Thymus (tissue), 14 donors: ENCODE measurements around the gene ORMDL1. TPM values are rescaled to one million over a fixed set of nuclear protein-coding genes. Genes with fewer than 3 reads are reported as not detected.

Source experiments
- DNase-seq, 9 donors: peaks; one replicate each; pipeline ENCODE4 v3.0.0-alpha.2; 2013; ENCODE audit warnings: low spot score in 9 of 9, low read depth in 6 of 9, missing footprints in 1 of 9
- H3K27ac ChIP-seq, 2 donors: one replicate each; pipeline ENCODE4 v1.5.1; 2013; ENCODE audit warnings: control low read depth in 1 of 2, low read depth in 1 of 2, low read length in 1 of 2, mild to moderate bottlenecking in 1 of 2, moderate library complexity in 1 of 2
- H3K27me3 ChIP-seq, 2 donors: one replicate each; pipeline ENCODE4 v1.5.1; 2013; ENCODE audit warnings: low read length in 1 of 2; ENCODE audit not compliant: control insufficient read depth in 2 of 2, insufficient read depth in 1 of 2
- H3K36me3 ChIP-seq, 2 donors: one replicate each; pipeline ENCODE4 v1.5.1; 2013; ENCODE audit warnings: low read length in 1 of 2, mild to moderate bottlenecking in 1 of 2, moderate library complexity in 1 of 2; ENCODE audit not compliant: control insufficient read depth in 2 of 2, insufficient read depth in 2 of 2
- H3K4me1 ChIP-seq, 2 donors: one replicate each; pipeline ENCODE4 v1.5.1; 2013; ENCODE audit warnings: low read length in 2 of 2; ENCODE audit not compliant: control insufficient read depth in 2 of 2, insufficient read depth in 2 of 2
- H3K4me3 ChIP-seq, 2 donors: one replicate each; pipeline ENCODE4 v1.5.1; 2013; ENCODE audit warnings: low read length in 2 of 2, control low read depth in 1 of 2, mild to moderate bottlenecking in 1 of 2
- H3K9me3 ChIP-seq, 2 donors: one replicate each; pipeline ENCODE4 v1.5.1; 2013; ENCODE audit warnings: low read length in 1 of 2, mild to moderate bottlenecking in 1 of 2; ENCODE audit not compliant: control insufficient read depth in 2 of 2, insufficient read depth in 1 of 2
- WGBS: extraction: QIAGEN DNeasy Blood & Tissue Kit; methylation state at CpG from one replicate; pipeline ENCODE4 v1.1.7; 2013; 5-methylcytosine and 5-hydroxymethylcytosine counted together
- long read RNA-seq, 10 donors: transcript quantifications; one replicate each; lab custom pipeline, GENCODE V29; 2026
- polyA plus RNA-seq: library from polyadenylated mRNA; stranded (reverse); fragments of 200-250 nt; gene quantifications from one replicate; pipeline ENCODE4 v1.2.3, GENCODE V29; 2013
- total RNA-seq: library from RNA; stranded (reverse); fragments of 120-200 nt; gene quantifications from one replicate; pipeline ENCODE4 v1.2.4, GENCODE V29; 2013
- donor health status: healthy.

The ORMDL1 gene, protein sequence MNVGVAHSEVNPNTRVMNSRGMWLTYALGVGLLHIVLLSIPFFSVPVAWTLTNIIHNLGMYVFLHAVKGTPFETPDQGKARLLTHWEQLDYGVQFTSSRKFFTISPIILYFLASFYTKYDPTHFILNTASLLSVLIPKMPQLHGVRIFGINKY
- total RNA-seq (63.7 TPM), polyA plus RNA-seq (256 TPM)
- long read RNA-seq, donor 1, transcript ORMDL1-201 (3 exons, 2,692 nt): major isoform, 6 of 10 reads
- long read RNA-seq, donor 1, partial matches to known transcripts: 0 of 10 reads
- long read RNA-seq, donor 1, other reads (novel, unspliced or antisense): 0 of 10 reads
- long read RNA-seq, donor 2, transcript ORMDL1-203 (4 exons, 2,009 nt): major isoform, 38 of 88 reads
- long read RNA-seq, donor 2, transcript ORMDL1-202 (5 exons, 1,137 nt): minor isoform, 12 of 88 reads
- long read RNA-seq, donor 2, transcript ORMDL1-201 (3 exons, 2,692 nt): minor isoform, 33 of 88 reads
- long read RNA-seq, donor 2, partial matches to known transcripts: 0 of 88 reads
- long read RNA-seq, donor 2, other reads (novel, unspliced or antisense): 0 of 88 reads
- long read RNA-seq, donor 3, transcript ORMDL1-203 (4 exons, 2,009 nt): major isoform, 54 of 99 reads
- long read RNA-seq, donor 3, transcript ORMDL1-202 (5 exons, 1,137 nt): minor isoform, 8 of 99 reads
- long read RNA-seq, donor 3, transcript ORMDL1-201 (3 exons, 2,692 nt): minor isoform, 36 of 99 reads
- long read RNA-seq, donor 3, partial matches to known transcripts: 0 of 99 reads
- long read RNA-seq, donor 3, other reads (novel, unspliced or antisense): 0 of 99 reads
- long read RNA-seq, donor 4, transcript ORMDL1-201 (3 exons, 2,692 nt): major isoform, 14 of 31 reads
- long read RNA-seq, donor 4, transcript ORMDL1-203 (4 exons, 2,009 nt): minor isoform, 13 of 31 reads
- long read RNA-seq, donor 4, partial matches to known transcripts: 0 of 31 reads
- long read RNA-seq, donor 4, other reads (novel, unspliced or antisense): 0 of 31 reads
- long read RNA-seq, donor 5, transcript ORMDL1-201 (3 exons, 2,692 nt): minor isoform, 42 of 162 reads
- long read RNA-seq, donor 5, transcript ORMDL1-202 (5 exons, 1,137 nt): minor isoform, 7 of 162 reads
- long read RNA-seq, donor 5, transcript ORMDL1-203 (4 exons, 2,009 nt): major isoform, 51 of 162 reads
- long read RNA-seq, donor 5, partial matches to known transcripts: 60 of 162 reads
- long read RNA-seq, donor 5, other reads (novel, unspliced or antisense): 0 of 162 reads
- long read RNA-seq, donor 6, transcript ORMDL1-203 (4 exons, 2,009 nt): major isoform, 29 of 34 reads
- long read RNA-seq, donor 6, partial matches to known transcripts: 0 of 34 reads
- long read RNA-seq, donor 6, other reads (novel, unspliced or antisense): 0 of 34 reads
- long read RNA-seq, donor 7, transcript ORMDL1-203 (4 exons, 2,009 nt): major isoform, 38 of 61 reads
- long read RNA-seq, donor 7, transcript ORMDL1-202 (5 exons, 1,137 nt): minor isoform, 5 of 61 reads
- long read RNA-seq, donor 7, transcript ORMDL1-201 (3 exons, 2,692 nt): minor isoform, 18 of 61 reads
- long read RNA-seq, donor 7, partial matches to known transcripts: 0 of 61 reads
- long read RNA-seq, donor 7, other reads (novel, unspliced or antisense): 0 of 61 reads
- long read RNA-seq, donor 8, transcript ORMDL1-203 (4 exons, 2,009 nt): minor isoform, 10 of 25 reads
- long read RNA-seq, donor 8, transcript ORMDL1-201 (3 exons, 2,692 nt): major isoform, 12 of 25 reads
- long read RNA-seq, donor 8, partial matches to known transcripts: 0 of 25 reads
- long read RNA-seq, donor 8, other reads (novel, unspliced or antisense): 0 of 25 reads
- long read RNA-seq, donor 9, transcript ORMDL1-201 (3 exons, 2,692 nt): minor isoform, 11 of 33 reads
- long read RNA-seq, donor 9, transcript ORMDL1-203 (4 exons, 2,009 nt): major isoform, 12 of 33 reads
- long read RNA-seq, donor 9, partial matches to known transcripts: 7 of 33 reads
- long read RNA-seq, donor 9, other reads (novel, unspliced or antisense): 0 of 33 reads
- long read RNA-seq, donor 10, transcript ORMDL1-203 (4 exons, 2,009 nt): major isoform, 31 of 58 reads
- long read RNA-seq, donor 10, transcript ORMDL1-201 (3 exons, 2,692 nt): minor isoform, 13 of 58 reads
- long read RNA-seq, donor 10, transcript ORMDL1-202 (5 exons, 1,137 nt): minor isoform, 5 of 58 reads
- long read RNA-seq, donor 10, partial matches to known transcripts: 7 of 58 reads
- long read RNA-seq, donor 10, other reads (novel, unspliced or antisense): 0 of 58 reads

DNA sequence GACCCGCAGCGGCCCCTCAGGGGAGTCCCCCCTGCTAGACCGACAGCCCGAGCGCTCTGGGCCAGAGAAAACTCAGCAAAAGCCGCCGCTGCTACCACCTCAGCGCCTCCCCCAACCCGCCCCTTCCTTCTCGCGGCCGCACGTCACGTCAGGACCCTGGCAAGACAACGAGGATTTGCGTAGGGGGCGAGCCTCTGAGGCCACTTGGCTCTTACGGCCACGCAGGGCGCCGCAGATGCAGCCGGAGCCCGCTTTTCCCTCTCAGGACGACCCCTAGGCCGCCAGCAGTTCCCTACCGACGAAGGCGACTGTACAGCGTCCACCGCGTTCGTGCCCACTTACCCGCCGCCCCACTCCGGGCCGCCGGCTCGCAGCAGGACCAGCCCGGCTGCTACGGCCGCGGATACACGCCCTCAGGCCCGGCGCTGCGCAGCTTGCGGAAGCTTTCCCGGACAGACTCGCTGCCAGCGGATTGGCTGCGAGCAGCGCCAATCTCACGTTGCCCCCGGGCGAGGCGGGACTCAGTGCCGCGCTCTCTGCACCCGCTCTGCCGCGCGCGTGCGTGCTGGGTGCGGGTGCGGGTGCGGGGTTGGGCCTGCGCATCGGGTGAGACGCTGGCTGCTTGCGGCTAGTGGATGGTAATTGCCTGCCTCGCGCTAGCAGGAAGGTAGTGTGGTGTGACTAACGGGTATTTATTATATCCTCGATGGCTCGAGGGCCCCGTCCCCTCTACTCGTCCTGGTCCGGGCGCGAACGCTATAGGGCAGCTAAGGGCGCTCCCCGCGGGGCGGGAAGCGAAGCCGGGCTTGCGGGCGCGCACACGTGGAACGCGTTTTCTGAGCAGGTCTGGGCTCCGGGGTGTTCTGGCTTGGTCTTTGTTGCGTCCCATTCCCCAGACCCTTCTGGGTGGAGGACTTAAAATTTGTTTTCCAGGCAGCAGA is at the start of gene ORMDL1, which contains the start of gene PMS1:
TSS of gene ORMDL1 (minus strand) at position 413 of the 941 bp plus-strand sequence. CDS start 1,744 bp downstream, outside the sequence.
TSS of gene PMS1 (plus strand) at position 524 of the 941 bp plus-strand sequence. CDS start 7,360 bp downstream, outside the sequence.
- peak within 1 kb of the TSS; percentile 95 to 97 for H3K27ac ChIP-seq
- no peaks in the 10 kb centered on the region for H3K27me3 ChIP-seq
- under 1% methylated on average over 96 of the region's 96 CpGs for WGBS
- no peaks in the 10 kb centered on the region for H3K4me1 ChIP-seq
- peaks cover 0 to 25% of the 10 kb centered on the region in 2 donors for H3K36me3 ChIP-seq
- peak; percentile 82 to 97 (median 90) for DNase-seq
- no peaks in the 10 kb centered on the region for H3K9me3 ChIP-seq
- peak within 1 kb of the TSS; percentile 82 to 91 for H3K4me3 ChIP-seq

DNA sequence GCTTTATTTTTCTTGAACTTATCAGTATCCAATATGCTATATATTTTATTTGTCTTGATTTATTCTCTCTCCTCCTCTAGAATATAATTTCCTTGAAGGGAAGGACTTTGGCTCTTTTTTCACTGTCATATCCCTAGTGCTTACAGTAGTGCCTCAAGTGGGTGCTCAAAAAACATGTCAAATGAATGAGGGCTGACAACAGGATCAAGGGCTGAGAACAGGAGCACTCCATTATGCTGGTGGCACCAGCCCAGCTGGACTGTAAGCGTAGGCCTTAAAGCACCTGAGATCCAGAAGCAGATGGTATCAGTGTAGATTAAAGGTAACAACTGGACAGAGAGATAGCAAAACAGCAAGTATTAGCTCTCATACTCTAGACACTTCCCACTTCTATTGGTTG is 46.4 kb upstream of the ORMDL1 start:
- DNase-seq: no peak
- Histone ChIP-seq H3K36me3 (peaks cover 0 to 3% of the 10 kb centered on the region in 2 donors), H3K27me3 (no peaks in the 10 kb centered on the region), H3K4me3 (no peak overlapping the region), H3K27ac (no peak overlapping the region), H3K9me3 (no peaks in the 10 kb centered on the region), H3K4me1 (no peaks in the 10 kb centered on the region)
- WGBS: 98% methylated on average over 1 of the region's 1 CpG

DNA sequence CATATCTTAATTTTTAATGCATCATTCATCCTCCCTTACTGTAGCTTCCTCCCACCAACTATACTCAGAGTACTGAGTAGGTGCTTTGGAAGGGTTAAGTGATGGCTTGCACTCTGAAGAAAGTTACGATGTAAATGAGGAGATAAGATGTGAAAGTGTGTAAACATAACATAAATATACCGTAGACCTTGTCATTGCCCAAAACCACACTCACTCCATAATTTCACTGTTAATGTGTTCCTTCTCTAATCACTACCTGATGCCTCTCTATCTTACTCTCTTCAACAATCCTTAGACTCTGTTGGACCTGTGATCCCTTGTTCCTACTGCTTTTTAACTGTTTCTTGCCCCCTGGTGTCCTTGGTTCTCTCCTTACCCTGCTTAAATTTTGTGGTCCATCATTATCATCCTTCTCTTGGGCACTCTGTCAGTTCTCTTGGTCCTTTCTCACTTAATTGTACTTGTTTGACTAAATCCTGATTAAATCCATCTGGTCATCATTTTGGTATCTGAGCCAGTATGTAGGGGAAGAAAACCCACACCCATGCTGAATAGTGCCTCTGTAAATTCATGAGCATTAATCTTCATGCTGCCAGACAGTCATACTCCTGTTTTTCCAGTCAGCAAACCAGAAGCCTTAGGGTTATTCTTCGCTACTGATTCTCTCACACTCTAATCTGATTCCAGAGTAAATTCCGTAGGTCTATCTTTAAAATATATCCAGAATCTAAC is 45.1 kb upstream of the ORMDL1 start:
- Histone ChIP-seq H3K27me3 (no peaks in the 10 kb centered on the region), H3K4me3 (no peak overlapping the region), H3K27ac (no peak overlapping the region), H3K36me3 (peaks cover 0 to 3% of the 10 kb centered on the region in 2 donors), H3K9me3 (no peaks in the 10 kb centered on the region), H3K4me1 (no peaks in the 10 kb centered on the region)
- no peak for DNase-seq
- WGBS: 99% methylated on average over 4 of the region's 4 CpGs

DNA sequence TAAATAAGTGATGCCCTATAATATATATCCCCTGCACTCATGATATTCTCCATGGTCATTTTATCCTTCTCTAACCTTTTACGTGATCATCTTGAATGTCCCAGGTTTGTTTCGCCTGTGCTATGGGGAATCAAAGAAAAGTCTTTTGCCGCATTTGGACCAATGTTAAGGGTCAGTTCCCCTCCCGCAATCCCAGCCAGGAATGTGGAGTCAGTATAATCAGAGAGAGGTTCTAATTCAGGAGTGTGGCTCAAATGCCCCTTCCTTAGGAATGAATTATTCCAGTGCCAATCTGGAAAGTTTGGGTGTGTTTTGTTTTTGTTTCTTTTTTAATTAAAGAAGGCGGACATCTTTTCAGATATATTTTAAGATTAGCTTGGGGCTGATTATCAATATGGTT is 41.9 kb upstream of the ORMDL1 start:
- Histone ChIP-seq H3K9me3 (no peaks in the 10 kb centered on the region), H3K27me3 (no peaks in the 10 kb centered on the region), H3K4me1 (no peaks in the 10 kb centered on the region), H3K27ac (no peak overlapping the region), H3K36me3 (peaks cover 3 to 4% of the 10 kb centered on the region in 2 donors), H3K4me3 (no peak overlapping the region)
- DNase-seq: no peak
- 98% methylated on average over 5 of the region's 5 CpGs for WGBS

DNA sequence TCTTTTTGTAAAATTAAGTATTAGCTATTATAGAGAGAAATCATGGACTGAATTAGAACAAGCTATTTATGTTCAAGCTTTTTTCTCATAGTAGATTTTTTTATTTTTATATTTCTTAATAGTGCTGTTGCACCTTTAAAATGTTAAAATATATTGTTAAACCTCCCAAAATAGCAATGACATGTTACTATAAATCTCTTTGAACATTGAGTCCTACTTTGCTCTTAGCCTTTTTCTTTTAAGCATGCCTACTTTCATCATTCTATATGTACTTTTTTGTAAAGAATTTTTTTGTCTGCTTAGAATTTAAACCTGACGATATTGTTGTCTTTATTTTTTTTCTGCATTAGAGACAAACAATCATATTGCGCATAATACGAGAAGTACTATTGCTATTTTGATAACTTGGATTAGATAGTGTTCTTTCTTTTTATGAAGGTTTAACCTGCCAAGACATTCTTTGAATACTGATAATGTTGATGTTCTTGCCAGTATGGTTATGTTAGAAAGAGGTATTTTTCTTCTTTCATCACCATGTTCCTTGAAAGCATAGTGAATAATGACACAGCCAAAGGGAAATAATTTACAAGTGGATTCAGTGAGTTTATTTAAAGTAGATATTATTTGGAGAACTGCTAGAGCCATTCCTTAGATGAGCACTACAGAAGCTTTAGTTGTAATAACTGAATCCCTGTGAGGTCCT is 40.7 kb upstream of the ORMDL1 start:
- Histone ChIP-seq H3K27me3 (no peaks in the 10 kb centered on the region), H3K36me3 (peaks cover 4 to 7% of the 10 kb centered on the region in 2 donors), H3K27ac (no peak overlapping the region), H3K9me3 (no peaks in the 10 kb centered on the region), H3K4me1 (no peaks in the 10 kb centered on the region), H3K4me3 (no peak overlapping the region)
- 97% methylated on average over 3 of the region's 3 CpGs for WGBS
- DNase-seq: no peak

- H3K36me3 ChIP-seq: peaks cover 7 to 10% of the 10 kb centered on the region in 2 donors
- no peak overlapping the region for H3K4me3 ChIP-seq
- H3K27me3 ChIP-seq: no peaks in the 10 kb centered on the region
- H3K9me3 ChIP-seq: no peaks in the 10 kb centered on the region
- WGBS: 97% methylated on average over 33 of the region's 33 CpGs
- DNase-seq: no peak
- no peaks in the 10 kb centered on the region for H3K4me1 ChIP-seq
- no peak overlapping the region for H3K27ac ChIP-seq
Measured at GRCh38 chr2:189821953-189822748, 38.0 kb upstream of the ORMDL1 start.
